Measurements from ENCODE around the gene CCT3. TPM values are rescaled to one million over a fixed set of nuclear protein-coding genes. Genes with fewer than 3 reads are reported as not detected.

The CCT3 gene
- total RNA-seq: 271 and 277 TPM in 2 replicates

DNA sequence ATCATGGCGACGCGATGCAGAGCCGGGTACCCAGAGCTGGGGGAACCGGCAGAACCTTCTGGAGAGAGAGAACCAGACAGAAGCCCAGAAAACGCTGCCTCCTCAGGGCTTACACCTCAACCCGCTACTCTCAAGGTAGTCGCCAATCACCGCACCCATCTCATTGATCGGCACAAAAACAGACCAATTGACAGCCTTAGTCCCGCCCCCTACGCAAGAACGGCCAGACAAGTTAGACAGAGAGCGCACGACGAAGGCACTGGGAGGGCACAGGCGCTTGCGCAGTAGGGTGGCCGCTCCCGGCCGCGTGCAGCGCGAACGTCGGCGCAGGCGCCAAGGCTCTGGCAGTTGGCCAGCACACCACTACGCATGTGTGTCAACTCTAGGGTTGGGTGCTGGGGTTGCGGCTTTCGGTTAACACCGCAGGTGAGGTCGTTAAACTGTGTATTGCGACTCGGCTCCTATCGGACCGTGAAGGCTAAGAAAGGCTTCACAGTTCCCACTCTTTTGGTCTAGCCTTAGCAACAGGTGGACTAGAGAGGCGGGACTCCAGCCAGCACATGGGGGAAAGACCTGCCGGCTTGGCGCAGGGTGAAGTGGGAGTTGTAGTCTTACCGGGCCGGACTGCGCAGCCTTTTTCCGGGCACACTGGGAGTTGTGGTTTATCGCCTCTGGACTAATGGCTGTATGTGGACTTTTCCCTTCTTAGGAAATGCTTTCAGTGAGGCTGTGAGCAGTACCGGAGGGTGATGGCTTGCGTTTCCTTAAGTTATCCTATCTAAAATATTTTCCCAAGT, at the start of gene CCT3, which contains the start of gene TSACC:
CCT3 (minus strand) TSS at position 113 of the 797 bp plus-strand sequence; CDS start at position 5, 108 bp downstream.
TSACC (plus strand) TSS at position 347 of the 797 bp plus-strand sequence. CDS start 1,232 bp downstream, outside the sequence.

DNA sequence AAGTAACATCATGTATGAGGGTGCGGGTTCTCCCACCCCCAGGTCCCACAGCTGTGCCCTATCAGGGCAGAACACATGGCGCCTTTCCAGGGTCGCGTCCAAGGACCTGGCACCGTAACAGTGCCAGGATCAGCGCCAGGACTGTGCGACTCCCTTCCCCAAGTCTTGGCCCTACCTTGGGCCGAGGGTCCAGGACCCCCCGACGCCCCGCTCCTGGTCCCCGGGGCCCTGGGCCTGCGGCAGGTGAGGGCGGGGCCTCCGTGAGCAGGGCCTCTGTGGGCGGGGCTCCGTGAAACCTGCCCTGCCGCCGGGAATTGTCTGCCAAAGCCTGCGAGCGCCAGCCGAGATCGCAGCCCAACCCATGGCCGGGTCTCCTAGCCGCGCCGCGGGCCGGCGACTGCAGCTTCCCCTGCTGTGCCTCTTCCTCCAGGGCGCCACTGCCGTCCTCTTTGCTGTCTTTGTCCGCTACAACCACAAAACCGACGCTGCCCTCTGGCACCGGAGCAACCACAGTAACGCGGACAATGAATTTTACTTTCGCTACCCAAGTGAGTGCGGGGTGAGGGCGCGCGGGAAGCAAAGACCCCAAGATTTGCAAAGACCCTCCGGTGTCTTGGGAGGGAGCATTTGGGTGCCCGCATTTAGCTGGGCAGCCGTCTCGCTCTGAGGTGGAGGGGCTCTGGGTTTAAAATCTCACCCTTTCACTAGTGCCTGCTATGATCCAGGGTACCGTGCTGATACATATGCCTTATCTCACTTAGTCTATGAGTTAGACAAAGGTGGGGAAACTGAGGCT, 31.0 kb upstream of the CCT3 start, which contains the start of gene RHBG:
RHBG (plus strand) TSS at position 323 of the 796 bp plus-strand sequence; CDS start at position 362, 39 bp downstream.

DNA sequence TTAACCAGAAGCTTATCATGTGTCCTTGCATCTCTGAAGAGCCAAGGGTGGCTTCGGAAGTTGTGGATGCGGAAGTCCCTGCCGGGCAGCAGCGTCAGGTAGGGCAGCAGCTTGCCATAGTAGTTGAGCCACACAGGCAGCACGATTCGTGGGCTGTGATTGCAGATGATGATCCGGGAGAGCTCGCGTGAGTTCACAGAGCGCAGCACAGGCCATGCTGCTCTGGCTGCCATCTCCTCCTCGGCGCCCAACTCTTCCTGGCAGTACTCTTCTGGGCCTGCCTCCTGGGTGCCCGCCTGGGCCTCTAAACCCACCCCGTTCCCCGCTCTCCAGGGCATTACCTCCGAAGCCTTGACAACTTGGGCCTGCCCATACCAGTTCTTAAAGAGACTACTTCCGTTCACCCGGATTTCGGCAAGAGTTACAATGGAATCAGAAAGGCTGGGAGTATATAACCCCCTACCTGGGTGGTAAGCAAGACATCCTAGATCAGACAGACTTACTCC, 39.2 kb downstream of the CCT3 start, which contains the start of gene VHLL:
VHLL (minus strand) TSS at position 456 of the 506 bp plus-strand sequence; CDS start at position 338, 118 bp downstream.

DNA sequence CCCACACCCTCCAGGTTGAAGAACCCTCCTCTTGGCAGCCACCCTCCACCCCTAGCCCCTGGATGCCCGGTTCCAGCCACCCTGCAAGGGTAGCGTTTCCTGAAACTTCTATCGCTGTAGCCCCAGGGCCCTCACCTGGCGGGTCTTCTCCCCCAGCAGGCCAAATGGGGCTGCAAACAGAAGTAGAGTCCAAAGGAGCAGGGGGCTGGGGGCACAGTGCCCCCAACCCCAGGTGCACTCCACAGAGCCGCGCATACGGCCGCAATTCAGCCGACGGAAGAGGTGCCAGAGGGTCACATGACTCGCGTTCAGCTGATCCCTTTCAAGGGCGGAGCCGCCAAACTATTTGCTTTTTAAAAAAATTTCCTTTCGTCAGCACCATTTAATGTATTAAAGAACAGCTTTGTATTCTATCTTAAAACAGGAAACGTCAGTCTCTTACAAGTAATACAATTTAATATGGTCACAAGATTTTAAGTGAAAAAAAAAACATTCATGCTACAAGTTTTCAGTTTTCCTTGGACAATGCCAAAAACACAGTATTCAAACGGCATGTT, 42.6 kb downstream of the CCT3 start, which contains the start of gene GLMP:
GLMP (minus strand) TSS at position 289 of the 557 bp plus-strand sequence; CDS start at position 255, 34 bp downstream.

GRCh38 chr1:156284112-156284511, 54.0 kb downstream of the CCT3 start, which contains the start of gene TMEM79:
Gene TMEM79, plus strand, starts transcription at chr1:156284325. Its CDS starts 902 bp downstream, at chr1:156285227.

DNA sequence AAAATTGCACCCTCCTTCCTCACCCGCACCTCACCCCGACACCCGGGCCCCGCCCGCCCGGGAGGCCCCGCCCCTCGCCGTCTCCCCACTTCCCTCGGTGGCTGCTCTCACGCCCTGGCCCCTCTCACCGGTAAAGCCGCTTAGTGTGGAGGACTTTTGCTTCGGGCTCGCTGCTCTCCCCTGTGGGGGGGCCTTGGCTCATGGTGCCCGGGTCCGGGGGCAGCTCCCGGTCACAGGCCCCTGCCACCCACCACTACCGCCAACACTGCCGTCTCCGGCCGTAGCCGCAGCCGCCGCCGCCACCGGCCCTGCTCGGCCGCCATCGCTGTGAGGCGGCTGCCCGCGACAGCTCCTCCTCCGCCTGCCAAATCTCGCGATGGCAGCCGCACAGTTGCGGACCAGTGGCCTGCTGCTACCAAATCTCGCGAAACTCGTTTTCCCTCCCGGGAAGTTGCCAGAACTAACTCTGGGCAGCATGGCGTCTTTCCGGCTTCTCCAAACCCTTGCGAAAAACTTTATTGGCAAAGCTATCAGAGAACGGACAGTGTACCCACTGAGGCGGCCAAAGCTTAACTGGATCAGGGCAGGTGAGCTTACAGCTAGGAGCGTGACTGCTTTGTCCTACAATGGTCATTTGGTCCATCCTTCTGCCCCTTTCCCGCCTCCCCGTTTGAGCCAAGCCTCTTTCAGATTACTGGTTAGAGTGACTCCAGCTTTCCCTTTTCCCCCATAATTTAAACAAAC, 55.4 kb downstream of the CCT3 start, which contains the start of gene SMG5:
SMG5 (minus strand) TSS at position 347 of the 744 bp plus-strand sequence; CDS start at position 202, 145 bp downstream.

Other genes with a start within 250 kb of the CCT3 start
- gene LMNA, start 223.6 kb downstream of the CCT3 start, total RNA-seq: 1,049 and 1,502 TPM in 2 replicates
- 1.6 and 2.7 TPM in 2 replicates for gene SEMA4A, start 184.7 kb downstream of the CCT3 start, total RNA-seq
- gene SLC25A44, start 144.2 kb downstream of the CCT3 start, total RNA-seq: 11.2 and 11.3 TPM in 2 replicates
- gene PMF1, start 125.3 kb downstream of the CCT3 start, total RNA-seq: 16.9 and 20.3 TPM in 2 replicates
- 0.26 and 0.50 TPM in 2 replicates for gene BGLAP, start 96.1 kb downstream of the CCT3 start, total RNA-seq
- 0.46 and 0.56 TPM in 2 replicates for gene PAQR6, start 90.2 kb downstream of the CCT3 start, total RNA-seq
- 52.3 and 71.4 TPM in 2 replicates for gene SMG5, start 55.5 kb downstream of the CCT3 start, total RNA-seq
- 2.0 and 2.6 TPM in 2 replicates for gene TMEM79, start 54.0 kb downstream of the CCT3 start, total RNA-seq
- 68.6 and 85.1 TPM in 2 replicates for gene GLMP, start 42.6 kb downstream of the CCT3 start, total RNA-seq
- gene VHLL, start 39.0 kb downstream of the CCT3 start, total RNA-seq: 0.13 and 0.92 TPM in 2 replicates
- gene TSACC, start 234 bp upstream of the CCT3 start, total RNA-seq: not detected in 2 replicates
- gene RHBG, start 30.9 kb upstream of the CCT3 start, total RNA-seq: not detected in 2 replicates
- gene MEF2D, start 162.5 kb upstream of the CCT3 start, total RNA-seq: 11.8 and 13.9 TPM in 2 replicates
- 6.0 and 16.6 TPM in 2 replicates for gene IQGAP3, start 234.3 kb upstream of the CCT3 start, total RNA-seq
- gene TTC24, start 241.4 kb upstream of the CCT3 start, total RNA-seq: not detected in 2 replicates